T-helper 2 cell treated with Interferon-gamma antibody and Interleukin-4, amounts not matched to agents 5 μg/mL and 100 μg/mL, for 36 hours (primary cell): Measurements from ENCODE around the gene ANKMY1.

Source experiments
- DNase-seq: peaks from one replicate; pipeline ENCODE4 v3.0.0; 2021; ENCODE audit warnings: low spot score
- H3K27ac Mint-ChIP-seq: one replicate; pipeline ENCODE4 v1.8.0; 2021; ENCODE audit warnings: mild to moderate bottlenecking, mixed read lengths
- H3K27me3 Mint-ChIP-seq: one replicate; pipeline ENCODE4 v1.8.0; 2021; ENCODE audit warnings: low read depth, mixed read lengths
- H3K36me3 Mint-ChIP-seq: one replicate; pipeline ENCODE4 v1.8.0; 2021; ENCODE audit warnings: low read depth, mixed read lengths
- H3K4me1 Mint-ChIP-seq: one replicate; pipeline ENCODE4 v1.8.0; 2021; ENCODE audit warnings: low read depth, mixed read lengths
- H3K4me3 Mint-ChIP-seq: one replicate; pipeline ENCODE4 v1.8.0; 2022; ENCODE audit warnings: mild to moderate bottlenecking, moderate library complexity, mixed read lengths
- H3K9me3 Mint-ChIP-seq: one replicate; pipeline ENCODE4 v1.8.0; 2021; ENCODE audit warnings: mixed read lengths

The ANKMY1 gene

GRCh38 chr2:240557808-240558207 lies at the start of gene ANKMY1:
Gene ANKMY1, minus strand, starts transcription at chr2:240557988. Its CDS starts 653 bp downstream, at chr2:240557335.
- H3K9me3 Mint-ChIP-seq = no peaks in the 10 kb centered on the region
- peaks cover 50% of the 10 kb centered on the region for H3K36me3 Mint-ChIP-seq
- peaks cover 41% of the 10 kb centered on the region for H3K4me1 Mint-ChIP-seq
- H3K4me3 Mint-ChIP-seq = peak within 1 kb of the TSS; percentile 87
- peak; percentile 70 for DNase-seq
- H3K27ac Mint-ChIP-seq = peak within 1 kb of the TSS; percentile 57
- H3K27me3 Mint-ChIP-seq = no peaks in the 10 kb centered on the region

DNA sequence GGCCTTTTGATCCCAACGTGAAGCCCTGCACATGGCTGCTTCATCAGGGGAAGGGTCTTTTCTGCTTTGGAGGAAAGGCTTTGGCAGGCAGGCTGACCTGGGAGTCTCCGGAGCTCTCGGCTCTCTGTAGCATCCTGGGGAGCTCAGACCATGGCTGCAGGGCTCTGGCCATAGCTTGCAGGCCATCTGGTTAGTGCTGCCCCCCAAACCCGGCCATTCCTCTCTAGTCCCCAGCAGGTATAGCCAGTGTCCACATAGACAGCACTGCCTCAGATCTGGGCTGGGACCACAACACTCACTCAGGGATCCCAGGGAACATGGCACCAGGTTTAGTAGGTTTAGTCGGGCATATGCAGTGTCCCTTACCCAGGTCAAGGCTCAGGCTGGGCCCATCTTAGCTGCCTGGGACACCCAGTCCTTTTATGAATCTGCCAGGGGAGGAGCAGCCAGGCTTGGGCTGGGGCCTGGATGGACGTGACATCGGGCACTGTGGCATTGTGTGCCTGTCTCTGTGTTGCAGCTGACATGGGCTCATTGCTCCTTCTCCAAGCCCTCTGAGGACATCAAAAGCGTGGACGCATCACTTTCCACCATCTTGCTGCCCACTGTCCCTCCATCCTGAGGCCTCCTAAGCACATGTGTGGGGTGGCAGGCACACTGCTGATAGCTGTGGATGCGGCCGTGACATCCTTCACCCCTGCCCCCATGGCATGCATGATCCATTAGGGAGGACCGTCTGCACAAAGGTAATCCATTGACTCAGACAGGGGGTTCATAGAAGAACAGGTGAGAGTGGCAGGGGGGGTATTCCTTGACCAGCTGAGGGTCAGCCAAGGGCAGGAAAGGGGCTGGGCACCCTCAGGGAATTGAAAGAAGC lies 48.3 kb upstream of the ANKMY1 start:
- Mint-ChIP-seq H3K9me3 (peaks cover under 1% of the 10 kb centered on the region), H3K4me3 (no peak overlapping the region), H3K27me3 (no peaks in the 10 kb centered on the region), H3K4me1 (peaks cover 18% of the 10 kb centered on the region), H3K36me3 (peaks cover 9% of the 10 kb centered on the region), H3K27ac (no peak overlapping the region)
- DNase-seq = no peak

DNA sequence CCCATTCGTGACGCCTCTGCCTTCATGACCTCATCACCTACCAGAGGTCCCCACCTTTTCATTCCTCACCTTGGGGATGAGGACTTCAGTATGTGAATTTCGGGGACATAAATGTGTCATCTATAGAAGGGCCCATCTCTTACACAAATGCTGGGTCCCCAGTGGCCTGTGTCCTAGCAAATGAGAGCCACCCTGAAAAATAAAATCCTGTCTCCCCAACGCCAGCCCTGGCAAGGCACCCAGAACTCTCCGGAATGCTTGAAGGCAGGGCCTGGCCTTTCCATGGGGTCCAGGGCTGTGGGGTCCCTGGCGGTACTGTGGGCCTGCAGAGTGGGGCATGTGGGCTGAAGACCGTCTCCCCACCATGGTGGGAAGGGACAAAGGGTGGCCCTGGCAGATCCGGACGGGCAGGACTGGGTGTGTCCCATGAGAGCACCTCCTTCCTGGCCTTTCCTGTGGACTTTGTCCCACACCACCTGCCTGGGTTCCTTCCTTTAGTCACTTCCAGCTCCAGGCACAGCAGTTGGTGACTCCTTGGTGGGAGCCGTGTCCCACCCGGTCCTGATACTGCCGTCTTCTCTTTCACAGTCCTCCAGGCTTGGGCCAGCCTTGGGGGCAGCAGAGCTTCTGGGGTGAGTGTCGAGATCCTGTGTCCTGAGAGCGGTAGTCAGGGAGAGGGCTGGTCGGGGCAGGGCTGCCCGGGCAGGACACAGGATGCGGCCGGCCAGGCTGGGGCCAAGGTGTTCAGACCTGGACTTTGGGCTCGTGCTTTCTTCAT lies 47.3 kb upstream of the ANKMY1 start:
- Mint-ChIP-seq H3K36me3 (peaks cover 9% of the 10 kb centered on the region), H3K9me3 (no peaks in the 10 kb centered on the region), H3K27ac (peak overlapping the region; percentile 49), H3K4me3 (no peak overlapping the region), H3K27me3 (no peaks in the 10 kb centered on the region), H3K4me1 (peaks cover 17% of the 10 kb centered on the region)
- no peak for DNase-seq

- H3K4me1 Mint-ChIP-seq = peaks cover 16% of the 10 kb centered on the region
- no peak for DNase-seq
- H3K27ac Mint-ChIP-seq = peak overlapping the region; percentile 49
- no peaks in the 10 kb centered on the region for H3K27me3 Mint-ChIP-seq
- peaks cover 15% of the 10 kb centered on the region for H3K36me3 Mint-ChIP-seq
- no peaks in the 10 kb centered on the region for H3K9me3 Mint-ChIP-seq
- H3K4me3 Mint-ChIP-seq = no peak overlapping the region
Measured at GRCh38 chr2:240604291-240604938, 46.6 kb upstream of the ANKMY1 start.

DNA sequence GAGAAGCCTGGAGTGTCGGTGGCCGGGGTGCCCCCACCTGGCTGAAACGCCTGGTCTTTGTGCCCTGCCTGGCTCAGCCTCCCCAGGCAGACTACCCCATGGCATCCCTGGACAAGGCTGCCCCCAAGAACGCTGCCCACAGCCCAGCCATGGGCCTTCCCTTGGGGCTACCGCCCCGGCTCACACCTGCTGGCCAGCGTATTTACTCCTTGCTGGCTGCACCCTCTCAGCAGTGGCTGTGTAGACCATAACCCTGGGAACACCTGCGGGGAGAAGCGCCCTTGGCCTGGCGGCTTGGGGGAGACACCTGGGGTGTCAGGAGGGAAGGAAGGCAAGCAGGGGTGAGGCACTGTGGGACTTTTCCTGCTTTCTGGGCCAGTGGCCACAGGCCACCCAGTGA lies 46.1 kb upstream of the ANKMY1 start:
- no peak for DNase-seq
- Mint-ChIP-seq H3K27ac (no peak overlapping the region), H3K4me3 (no peak overlapping the region), H3K9me3 (no peaks in the 10 kb centered on the region), H3K4me1 (peaks cover 10% of the 10 kb centered on the region), H3K27me3 (no peaks in the 10 kb centered on the region), H3K36me3 (peaks cover 9% of the 10 kb centered on the region)

- no peak for DNase-seq
- Mint-ChIP-seq H3K36me3 (peaks cover 9% of the 10 kb centered on the region), H3K27me3 (no peaks in the 10 kb centered on the region), H3K4me3 (no peak overlapping the region), H3K9me3 (no peaks in the 10 kb centered on the region), H3K27ac (no peak overlapping the region), H3K4me1 (peaks cover 10% of the 10 kb centered on the region)
Measured at GRCh38 chr2:240603081-240603835, 45.5 kb upstream of the ANKMY1 start.

DNA sequence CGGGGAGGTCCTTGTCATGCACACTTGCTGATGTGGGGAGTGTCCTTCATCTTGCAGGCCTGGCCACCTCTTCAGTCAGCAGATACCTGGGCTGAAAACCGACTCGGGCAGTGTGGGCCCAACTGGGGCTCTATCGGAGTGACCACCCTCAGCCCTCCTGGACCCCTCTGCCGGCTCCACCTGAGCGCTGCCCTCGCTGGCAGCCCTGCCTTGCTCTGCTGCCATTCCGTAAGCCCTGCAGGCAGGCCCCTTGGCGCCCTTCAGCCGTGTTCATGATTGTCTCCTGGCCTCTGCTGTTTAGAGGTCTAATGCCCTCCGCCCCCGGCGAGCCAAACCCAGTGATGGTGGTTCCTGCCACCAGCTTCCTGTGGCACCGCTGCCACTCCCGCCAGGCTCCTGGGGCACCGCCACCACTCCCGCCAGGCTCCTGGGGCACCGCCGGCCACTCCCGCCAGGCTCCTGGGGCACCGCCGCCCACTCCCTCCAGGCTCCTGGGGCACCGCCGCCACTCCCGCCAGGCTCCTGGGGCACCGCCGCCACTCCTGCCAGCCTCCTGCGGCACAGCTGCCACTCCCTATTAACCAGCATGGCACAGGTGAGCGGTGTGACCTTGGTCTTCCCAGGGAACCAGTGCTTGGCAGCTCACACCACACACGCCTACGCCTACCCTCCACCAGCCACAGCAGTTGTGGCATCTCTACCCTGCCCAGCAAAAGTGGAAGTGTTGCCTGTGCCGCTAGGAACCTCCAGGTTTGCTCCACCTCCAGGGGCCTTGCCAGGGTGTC lies 44.7 kb upstream of the ANKMY1 start:
- no peak overlapping the region for H3K27ac Mint-ChIP-seq
- H3K4me3 Mint-ChIP-seq = no peak overlapping the region
- H3K4me1 Mint-ChIP-seq = peaks cover 7% of the 10 kb centered on the region

GRCh38 chr2:240601831-240602160 lies 44.0 kb upstream of the ANKMY1 start:
- peaks cover 8% of the 10 kb centered on the region for H3K36me3 Mint-ChIP-seq
- H3K27ac Mint-ChIP-seq = no peak overlapping the region
- DNase-seq = no peak
- H3K9me3 Mint-ChIP-seq = no peaks in the 10 kb centered on the region
- H3K4me3 Mint-ChIP-seq = no peak overlapping the region
- H3K27me3 Mint-ChIP-seq = no peaks in the 10 kb centered on the region
- peaks cover 7% of the 10 kb centered on the region for H3K4me1 Mint-ChIP-seq

More for the DNA sequence above, 44.7 kb upstream of the ANKMY1 start:
- DNase-seq = no peak
- Mint-ChIP-seq H3K9me3 (no peaks in the 10 kb centered on the region), H3K36me3 (peaks cover 8% of the 10 kb centered on the region), H3K27me3 (no peaks in the 10 kb centered on the region)

- no peak for DNase-seq
- no peak overlapping the region for H3K27ac Mint-ChIP-seq
Measured at GRCh38 chr2:240601061-240601830, 43.5 kb upstream of the ANKMY1 start.

DNA sequence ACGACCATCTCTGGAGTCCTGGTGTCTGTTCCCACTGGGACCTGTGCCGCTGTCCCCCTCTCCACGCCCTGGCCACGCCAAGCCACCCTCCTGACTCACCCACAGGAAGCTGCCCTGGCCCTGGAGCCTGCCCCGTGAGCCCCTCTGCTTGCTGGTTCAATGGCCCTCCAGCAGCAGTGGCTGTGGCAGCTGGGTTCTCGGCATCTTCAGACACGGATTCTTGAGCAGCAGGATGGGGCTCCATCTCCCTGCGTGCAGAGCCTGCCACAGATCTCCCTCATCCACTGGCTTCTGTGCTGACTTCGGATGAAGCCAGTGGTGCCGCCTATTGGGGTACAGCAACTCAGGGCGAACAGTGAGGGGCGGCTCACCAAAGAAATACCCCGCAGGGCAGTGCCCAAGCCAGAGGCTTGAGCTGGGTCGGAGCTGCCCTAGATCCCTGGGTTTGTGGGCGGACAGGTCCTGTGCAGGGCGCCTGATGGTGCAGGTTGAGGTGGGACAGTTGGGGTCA lies 42.7 kb upstream of the ANKMY1 start:
- H3K36me3 Mint-ChIP-seq = peaks cover 8% of the 10 kb centered on the region
- no peak overlapping the region for H3K27ac Mint-ChIP-seq
- DNase-seq = no peak
- peaks cover 10% of the 10 kb centered on the region for H3K4me1 Mint-ChIP-seq
- H3K9me3 Mint-ChIP-seq = no peaks in the 10 kb centered on the region
- H3K27me3 Mint-ChIP-seq = no peaks in the 10 kb centered on the region
- no peak overlapping the region for H3K4me3 Mint-ChIP-seq

More at GRCh38 chr2:240601061-240601830, 43.5 kb upstream of the ANKMY1 start:
- Mint-ChIP-seq H3K36me3 (peaks cover 8% of the 10 kb centered on the region), H3K9me3 (no peaks in the 10 kb centered on the region), H3K27me3 (no peaks in the 10 kb centered on the region), H3K4me1 (peaks cover 6% of the 10 kb centered on the region), H3K4me3 (no peak overlapping the region)

DNA sequence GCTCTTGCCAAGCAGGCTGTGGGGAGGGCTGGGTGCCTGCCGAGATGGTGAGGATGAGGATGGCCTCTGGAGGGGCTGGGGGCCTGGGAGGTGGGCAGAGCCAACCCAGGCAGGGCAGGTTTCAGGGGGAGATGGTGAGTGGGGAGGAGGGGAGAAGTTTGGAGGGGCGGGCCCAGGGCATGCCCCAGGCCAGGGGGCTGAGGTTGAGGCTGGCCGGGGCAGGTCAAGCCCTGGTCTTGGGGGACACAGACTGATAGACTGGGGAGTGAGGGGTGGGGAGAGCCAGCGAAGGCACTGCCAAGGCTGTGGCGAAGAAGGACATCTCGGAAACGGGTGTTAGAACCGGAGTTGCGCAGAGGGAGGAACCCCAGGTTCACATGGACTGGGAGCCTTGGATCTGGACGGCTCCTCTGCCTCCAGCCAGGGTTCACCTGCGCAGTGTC lies 41.4 kb upstream of the ANKMY1 start:
- Mint-ChIP-seq H3K4me3 (no peak overlapping the region), H3K36me3 (peaks cover 8% of the 10 kb centered on the region), H3K27me3 (no peaks in the 10 kb centered on the region), H3K9me3 (no peaks in the 10 kb centered on the region), H3K4me1 (peaks cover 4% of the 10 kb centered on the region), H3K27ac (peak overlapping the region; percentile 52)
- no peak for DNase-seq

- Mint-ChIP-seq H3K27ac (no peak overlapping the region), H3K9me3 (no peaks in the 10 kb centered on the region), H3K4me3 (no peak overlapping the region)
Measured at GRCh38 chr2:240598311-240598911, 40.6 kb upstream of the ANKMY1 start.

More at GRCh38 chr2:240598311-240598911, 40.6 kb upstream of the ANKMY1 start:
- Mint-ChIP-seq H3K4me1 (peaks cover 4% of the 10 kb centered on the region), H3K27me3 (no peaks in the 10 kb centered on the region), H3K36me3 (peaks cover 8% of the 10 kb centered on the region)
- DNase-seq = no peak
